Stomach (tissue), 4 donors: ENCODE results near the gene LDLRAD3.

ENCODE experiments used
- CTCF ChIP-seq, 7 experiments: fragments of 450-650 bp in 4 of 7; fragments of 200-600 bp in 3 of 7; sonication (generic) in 3 of 7; IDR thresholded peaks; one replicate each; pipeline ENCODE4 v1.5.1; 2016 to 2019; ENCODE audit warnings: antibody characterized with exemption in 7 of 7, control low read depth in 2 of 7, mild to moderate bottlenecking in 1 of 7
- EP300 ChIP-seq: sonication (generic); formaldehyde crosslinking; IDR thresholded peaks from one replicate; pipeline ENCODE4 v1.6.1; 2017; ENCODE audit warnings: antibody characterized with exemption
- POLR2A ChIP-seq, 4 donors: fragments of 450-650 bp; IDR thresholded peaks; one replicate each; pipeline ENCODE4 v1.6.1; 2016; ENCODE audit warnings: antibody characterized with exemption in 4 of 4, control low read depth in 2 of 4, mild to moderate bottlenecking in 1 of 4, moderate library complexity in 1 of 4
- POLR2AphosphoS5 ChIP-seq, 3 donors: sonication (generic); formaldehyde crosslinking; IDR thresholded peaks; one replicate each; pipeline ENCODE4 v1.6.1; 2016; ENCODE audit warnings: antibody characterized with exemption in 3 of 3

- no peak for TF ChIP-seq CTCF (IDR thresholded peaks at IDR 0.05)
- no peak for TF ChIP-seq POLR2A (IDR thresholded peaks at IDR 0.05)
- TF ChIP-seq POLR2AphosphoS5 (IDR thresholded peaks at IDR 0.05) = no peak
- TF ChIP-seq EP300 = no peak
Observed at GRCh38 chr11:35944503-35945136, 758 bp downstream of the LDLRAD3 start.
